Neuronal stem cell (in vitro differentiated cells): ENCODE data around the gene CSNK1D.

ENCODE experiments used
- DNase-seq: peaks from one replicate; pipeline ENCODE4 v3.0.0-alpha.2; 2013; ENCODE audit warnings: low spot score
- H2AFZ ChIP-seq: one replicate; pipeline ENCODE4 v1.6.1; 2013; ENCODE audit warnings: mild to moderate bottlenecking, low read length, inconsistent platforms
- H2AK5ac ChIP-seq: 2 replicates; pipeline ENCODE4 v1.6.1; 2013; ENCODE audit warnings: low read depth, mild to moderate bottlenecking, inconsistent platforms, low read length, moderate library complexity, mixed read lengths
- H2BK120ac ChIP-seq: 2 replicates; pipeline ENCODE4 v1.6.1; 2013; ENCODE audit warnings: low read depth, mild to moderate bottlenecking, inconsistent platforms, low read length, moderate library complexity, mixed read lengths
- H2BK12ac ChIP-seq: one replicate; pipeline ENCODE4 v1.6.1; 2013; ENCODE audit warnings: low read length, inconsistent platforms
- H2BK15ac ChIP-seq: 2 replicates; pipeline ENCODE4 v1.6.1; 2013; ENCODE audit warnings: mild to moderate bottlenecking, low read length, inconsistent platforms, mixed read lengths
- H2BK5ac ChIP-seq: one replicate; pipeline ENCODE4 v1.6.1; 2013; ENCODE audit warnings: inconsistent platforms, mild to moderate bottlenecking, low read length, moderate library complexity
- H3K14ac ChIP-seq: one replicate; pipeline ENCODE4 v1.6.1; 2013; ENCODE audit warnings: low read length, inconsistent platforms
- H3K18ac ChIP-seq: 2 replicates; pipeline ENCODE4 v1.6.1; 2013; ENCODE audit warnings: low read length, inconsistent platforms
- H3K23ac ChIP-seq: 2 replicates; pipeline ENCODE4 v1.6.1; 2013; ENCODE audit warnings: low read depth, mild to moderate bottlenecking, mixed read lengths, low read length, inconsistent platforms; ENCODE audit not compliant: poor library complexity
- H3K27ac ChIP-seq: replicated peaks from 3 replicates; pipeline ENCODE4 v1.5.1; 2013; ENCODE audit warnings: low read length, inconsistent platforms
- H3K27me3 ChIP-seq, 3 experiments: 2 replicates each; pipeline ENCODE4 v1.6.1; 2013; ENCODE audit warnings: low read length in 3 of 3, mild to moderate bottlenecking in 2 of 3, inconsistent platforms in 1 of 3, low read depth in 1 of 3, mixed read lengths in 1 of 3, moderate library complexity in 1 of 3; ENCODE audit not compliant: control insufficient read depth in 3 of 3, insufficient read depth in 3 of 3
- H3K36me3 ChIP-seq, 2 donors: replicated peaks in 1 of 2; 2 replicates each; pipeline ENCODE4 v1.6.1; 2013; ENCODE audit warnings: low read length in 2 of 2; ENCODE audit not compliant: control insufficient read depth in 2 of 2, insufficient read depth in 2 of 2
- H3K4ac ChIP-seq: 2 replicates; pipeline ENCODE4 v1.6.1; 2013; ENCODE audit warnings: inconsistent platforms, mild to moderate bottlenecking, low read length, moderate library complexity
- H3K4me1 ChIP-seq, 2 donors: 1 replicate in 1 of 2; 2 replicates in 1 of 2; pipeline ENCODE4 v1.6.1; 2013; ENCODE audit warnings: low read length in 2 of 2, low read depth in 1 of 2; ENCODE audit not compliant: control insufficient read depth in 2 of 2, insufficient read depth in 1 of 2
- H3K4me2 ChIP-seq: one replicate; pipeline ENCODE4 v1.6.1; 2013; ENCODE audit warnings: mild to moderate bottlenecking, low read length, inconsistent platforms; ENCODE audit not compliant: insufficient read depth, poor library complexity, severe bottlenecking
- H3K4me3 ChIP-seq, 2 donors: 2 replicates each; pipeline ENCODE4 v1.5.1; 2013; ENCODE audit warnings: low read length in 2 of 2, mild to moderate bottlenecking in 2 of 2, inconsistent platforms in 1 of 2, moderate library complexity in 1 of 2
- H3K79me1 ChIP-seq: one replicate; pipeline ENCODE4 v1.6.1; 2013; ENCODE audit warnings: low read depth, mild to moderate bottlenecking, inconsistent platforms, low read length, moderate library complexity
- H3K9ac ChIP-seq: one replicate; pipeline ENCODE4 v1.6.1; 2013; ENCODE audit warnings: mild to moderate bottlenecking, low read depth, low read length, inconsistent platforms; ENCODE audit not compliant: poor library complexity
- H3K9me3 ChIP-seq, 2 donors: replicated peaks in 1 of 2; 2 replicates each; pipeline versions ENCODE3 to v1.6.1; 2013; ENCODE audit warnings: low read length in 2 of 2, mild to moderate bottlenecking in 2 of 2, inconsistent platforms in 1 of 2, low read depth in 1 of 2, mixed read lengths in 1 of 2, moderate library complexity in 1 of 2; ENCODE audit not compliant: control insufficient read depth in 2 of 2, insufficient read depth in 1 of 2
- H4K8ac ChIP-seq: one replicate; pipeline ENCODE4 v1.6.1; 2013; ENCODE audit warnings: low read depth, mild to moderate bottlenecking, inconsistent platforms, low read length, moderate library complexity
- H4K91ac ChIP-seq: one replicate; pipeline ENCODE4 v1.6.1; 2013; ENCODE audit warnings: low read length, low read depth, mild to moderate bottlenecking, inconsistent platforms; ENCODE audit not compliant: poor library complexity
- WGBS, 2 donors: extraction: QIAGEN DNeasy Blood & Tissue Kit; methylation state at CpG; one replicate each; pipeline ENCODE4 v1.1.7; 2013; ENCODE audit warnings: missing lambda C conversion rate in 2 of 2, mixed read lengths in 1 of 2; ENCODE audit not compliant: insufficient read length in 2 of 2, insufficient replicate concordance in 1 of 2; ENCODE audit errors: extremely low coverage in 2 of 2; 5-methylcytosine and 5-hydroxymethylcytosine counted together

CSNK1D gene

DNA sequence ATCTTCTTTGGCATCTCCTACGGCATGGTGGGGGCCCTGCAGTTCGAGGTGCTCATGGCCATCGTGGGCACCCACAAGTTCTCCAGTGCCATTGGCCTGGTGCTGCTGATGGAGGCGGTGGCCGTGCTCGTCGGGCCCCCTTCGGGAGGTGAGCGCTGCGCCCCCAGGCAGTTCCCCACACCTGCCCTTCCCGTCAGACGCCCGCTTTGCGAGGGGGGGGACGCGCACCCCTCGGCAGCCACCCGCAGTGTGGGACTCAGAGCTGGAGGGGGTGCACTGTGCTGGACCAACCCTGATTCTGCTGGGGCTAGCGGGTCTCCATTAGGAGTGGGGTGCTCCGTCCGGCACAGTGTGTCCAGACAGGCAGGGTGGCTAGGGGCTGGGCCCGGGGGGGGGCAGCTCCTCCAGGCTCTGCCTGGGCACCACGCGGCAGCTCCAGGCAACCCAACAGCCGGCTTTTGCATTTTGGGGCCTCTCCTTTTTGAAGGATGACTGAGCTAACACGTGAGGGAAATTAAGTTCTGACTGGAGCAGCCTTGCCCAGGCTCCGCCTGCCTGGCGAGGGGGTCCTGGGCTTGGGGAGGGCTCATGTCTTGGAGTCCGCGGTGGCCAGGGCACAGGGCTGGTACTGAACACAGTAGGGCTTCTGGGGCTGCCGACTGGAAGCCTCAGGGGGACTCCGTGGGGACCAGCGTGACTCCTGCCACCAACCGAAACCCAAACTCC, 35.6 kb downstream of the CSNK1D start:
- H3K79me1 ChIP-seq, result peaks cover 8% of the 10 kb centered on the region
- H3K23ac ChIP-seq, result peak overlapping the region; percentile 98
- no peak overlapping the region for H2BK12ac ChIP-seq
- peaks cover 3 to 7% of the 10 kb centered on the region in 2 donors for H3K4me1 ChIP-seq
- H2BK120ac ChIP-seq, result no peak overlapping the region
- no peaks in the 10 kb centered on the region for H3K9me3 ChIP-seq
- H3K4me2 ChIP-seq, result no peak overlapping the region
- H3K27me3 ChIP-seq, result no peaks in the 10 kb centered on the region
- no peak overlapping the region for H4K91ac ChIP-seq
- peak overlapping the region; percentile 65 for H4K8ac ChIP-seq
- H2AK5ac ChIP-seq, result peak overlapping the region; percentile 46
- peak overlapping the region; percentile 57 for H3K18ac ChIP-seq
- peak overlapping the region; percentile 4 for H3K9ac ChIP-seq
- no peak overlapping the region for H3K14ac ChIP-seq
- DNase-seq, result no peak
- no peak overlapping the region for H3K4ac ChIP-seq
- H3K27ac ChIP-seq, result no peak overlapping the region
- no peak overlapping the region for H2BK15ac ChIP-seq
- peak overlapping the region; percentile 75 for H2BK5ac ChIP-seq
- H3K36me3 ChIP-seq, result peaks cover 17 to 46% of the 10 kb centered on the region in 2 donors
- H3K4me3 ChIP-seq, result no peak overlapping the region
- no CpG with 5 or more reads among the region's 34 CpGs for WGBS, 2 donors
- H2AFZ ChIP-seq, result no peak overlapping the region

DNA sequence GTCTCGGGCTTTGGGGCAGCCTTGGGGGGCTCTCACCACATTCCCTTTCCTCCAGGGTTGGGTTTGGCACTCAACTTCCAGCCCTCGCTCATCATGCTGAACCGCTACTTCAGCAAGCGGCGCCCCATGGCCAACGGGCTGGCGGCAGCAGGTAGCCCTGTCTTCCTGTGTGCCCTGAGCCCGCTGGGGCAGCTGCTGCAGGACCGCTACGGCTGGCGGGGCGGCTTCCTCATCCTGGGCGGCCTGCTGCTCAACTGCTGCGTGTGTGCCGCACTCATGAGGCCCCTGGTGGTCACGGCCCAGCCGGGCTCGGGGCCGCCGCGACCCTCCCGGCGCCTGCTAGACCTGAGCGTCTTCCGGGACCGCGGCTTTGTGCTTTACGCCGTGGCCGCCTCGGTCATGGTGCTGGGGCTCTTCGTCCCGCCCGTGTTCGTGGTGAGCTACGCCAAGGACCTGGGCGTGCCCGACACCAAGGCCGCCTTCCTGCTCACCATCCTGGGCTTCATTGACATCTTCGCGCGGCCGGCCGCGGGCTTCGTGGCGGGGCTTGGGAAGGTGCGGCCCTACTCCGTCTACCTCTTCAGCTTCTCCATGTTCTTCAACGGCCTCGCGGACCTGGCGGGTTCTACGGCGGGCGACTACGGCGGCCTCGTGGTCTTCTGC, 36.3 kb downstream of the CSNK1D start:
- peak overlapping the region; percentile 75 for H2BK5ac ChIP-seq
- H3K4me2 ChIP-seq, result no peak overlapping the region
- H2BK12ac ChIP-seq, result peak overlapping the region; percentile 90
- peak overlapping the region; percentile 1 for H2AK5ac ChIP-seq
- no CpG with 5 or more reads among the region's 59 CpGs for WGBS, 2 donors
- peak overlapping the region; percentile 49 for H2BK15ac ChIP-seq
- DNase-seq, result no peak
- H3K36me3 ChIP-seq, result peaks cover 14 to 39% of the 10 kb centered on the region in 2 donors
- H3K9me3 ChIP-seq, result no peaks in the 10 kb centered on the region
- no peak overlapping the region for H3K27ac ChIP-seq
- H2BK120ac ChIP-seq, result no peak overlapping the region
- H4K91ac ChIP-seq, result no peak overlapping the region
- peaks cover 6 to 9% of the 10 kb centered on the region in 2 donors for H3K4me1 ChIP-seq
- no peak overlapping the region for H2AFZ ChIP-seq
- peaks cover 8% of the 10 kb centered on the region for H3K79me1 ChIP-seq
- H3K4me3 ChIP-seq, result no peak overlapping the region
- H3K4ac ChIP-seq, result no peak overlapping the region
- peak overlapping the region; percentile 91 for H3K18ac ChIP-seq
- H3K23ac ChIP-seq, result peak overlapping the region; percentile 96
- peak overlapping the region; percentile 63 for H3K9ac ChIP-seq
- H3K14ac ChIP-seq, result no peak overlapping the region
- no peak overlapping the region for H4K8ac ChIP-seq
- peaks cover 0 to 2% (median 0%) of the 10 kb centered on the region in 3 experiments for H3K27me3 ChIP-seq

DNA sequence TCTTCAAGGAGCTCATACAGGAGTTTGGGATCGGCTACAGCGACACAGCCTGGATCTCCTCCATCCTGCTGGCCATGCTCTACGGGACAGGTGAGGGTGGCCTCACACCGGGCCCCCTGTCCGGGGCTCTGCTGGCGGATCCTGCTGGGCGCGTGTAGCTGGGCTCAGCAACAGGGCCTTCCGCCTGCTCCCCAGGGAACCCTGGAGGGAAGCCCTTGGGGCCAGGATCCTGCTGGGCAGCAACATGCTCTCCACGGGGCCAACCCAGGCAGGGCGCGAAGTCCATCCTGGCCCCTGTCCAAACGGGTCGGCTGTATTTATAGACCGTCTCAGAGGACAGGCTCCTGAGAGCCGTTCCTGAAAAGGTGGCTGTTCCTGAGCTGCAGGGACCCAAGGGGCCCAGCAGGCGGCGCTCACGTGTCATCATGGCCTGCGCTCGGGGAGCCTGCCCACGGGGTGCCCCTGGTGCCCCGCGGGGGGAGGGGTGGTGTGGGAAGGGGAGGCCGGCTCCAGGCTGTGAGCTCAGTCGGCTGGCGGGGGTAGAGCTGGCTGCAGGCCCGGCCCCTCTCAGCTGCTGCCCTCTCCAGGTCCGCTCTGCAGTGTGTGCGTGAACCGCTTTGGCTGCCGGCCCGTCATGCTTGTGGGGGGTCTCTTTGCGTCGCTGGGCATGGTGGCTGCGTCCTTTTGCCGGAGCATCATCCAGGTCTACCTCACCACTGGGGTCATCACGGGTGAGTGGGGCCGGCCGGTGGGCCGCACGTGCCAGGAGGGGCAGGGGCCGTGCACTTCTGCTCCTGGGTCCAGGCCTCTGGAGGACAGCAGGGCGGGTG, 37.1 kb downstream of the CSNK1D start:
- Histone ChIP-seq H2BK12ac (peak overlapping the region; percentile 90), H3K14ac (no peak overlapping the region), H3K4me3 (no peak overlapping the region), H3K23ac (peak overlapping the region; percentile 96), H3K4me1 (peaks cover 12 to 15% of the 10 kb centered on the region in 2 donors), H3K79me1 (peaks cover 8% of the 10 kb centered on the region), H2BK15ac (peak overlapping the region; percentile 49), H3K9ac (peak overlapping the region; percentile 3), H2AK5ac (peak overlapping the region; percentile 1), H3K4me2 (no peak overlapping the region), H3K27me3 (peaks cover 0 to 8% (median 0%) of the 10 kb centered on the region in 3 experiments), H4K91ac (no peak overlapping the region), H3K4ac (no peak overlapping the region), H2BK120ac (peak overlapping the region; percentile 18), H3K36me3 (peaks cover 14 to 32% of the 10 kb centered on the region in 2 donors), H3K18ac (peak overlapping the region; percentile 91), H2BK5ac (peak overlapping the region; percentile 48), H3K27ac (no peak overlapping the region), H3K9me3 (no peaks in the 10 kb centered on the region), H4K8ac (peak overlapping the region; percentile 82), H2AFZ (no peak overlapping the region)
- no CpG with 5 or more reads among the region's 44 CpGs for WGBS, 2 donors
- peak; percentile 68 for DNase-seq
